GM12878 (cell line): ENCODE data around the gene LRRTM3. TPM values are rescaled to one million over a fixed set of nuclear protein-coding genes. Genes with fewer than 3 reads are reported as not detected.

Source experiments
- ATAC-seq: fragments of 200-7000 bp; cut with Tn5 transposase; 3 replicates; pipeline ENCODE4 v1.9.1; 2020; ENCODE audit warnings: mild to moderate bottlenecking, moderate library complexity
- BruUV-seq: library from RNA; stranded (reverse); fragments of 400-500 nt; replicated peaks from 2 replicates; lab custom pipeline; 2021; lab: Mats Ljungman, UMichigan
- CTCF ChIA-PET: fragments of 300-600 bp; sonication (Branson Sonifier 250); formaldehyde crosslinking; extraction: SDS; loops from one replicate; lab custom pipeline; 2021; ENCODE audit warnings: inconsistent platforms; lab: Yijun Ruan, JAX
- POLR2A ChIA-PET: fragments of 350-600 bp; formaldehyde crosslinking; extraction: SDS; loops from one replicate; lab custom pipeline; 2021; ENCODE audit warnings: inconsistent platforms; lab: Charles Lee
- RAD21 ChIA-PET: fragments of 300-600 bp; sonication (Branson Sonifier 250); formaldehyde crosslinking; loops from one replicate; lab custom pipeline; 2023; ENCODE audit warnings: antibody characterized with exemption; ENCODE audit not compliant: unreplicated experiment; lab: Charles Lee
- SMC1A ChIA-PET: fragments of 300-600 bp; sonication (Branson Sonifier 250); formaldehyde crosslinking; loops from one replicate; lab custom pipeline; 2023; ENCODE audit not compliant: unreplicated experiment, uncharacterized antibody; lab: Charles Lee
- DNase-seq: peaks from one replicate; pipeline ENCODE4 v3.0.0-alpha.2; 2011; ENCODE audit warnings: low read depth, low spot score
- FAIRE-seq: peaks from 3 replicates; lab custom pipeline; 2011; peaks lifted over from hg19 to GRCh38; lab: Jason Lieb, UNC
- H2AFZ ChIP-seq: 2 replicates; pipeline ENCODE4 v1.6.0; 2011; ENCODE audit warnings: low read depth, low read length, control low read depth; ENCODE audit not compliant: control insufficient read depth
- H3K27ac ChIP-seq: 2 replicates; pipeline ENCODE4 v1.5.1; 2011; ENCODE audit warnings: control low read depth; ENCODE audit not compliant: control insufficient read depth, insufficient read depth
- H3K27me3 ChIP-seq, 2 experiments: replicated peaks in 1 of 2; 2 replicates each; pipeline versions ENCODE4 v1.6.0 to v1.6.1; 2011; ENCODE audit warnings: low read length in 1 of 2; ENCODE audit not compliant: control insufficient read depth in 2 of 2, insufficient read depth in 2 of 2
- H3K36me3 ChIP-seq, 2 experiments: 2 replicates each; pipeline ENCODE4 v1.5.1; 2011; ENCODE audit warnings: low read length in 1 of 2; ENCODE audit not compliant: control insufficient read depth in 2 of 2, insufficient read depth in 2 of 2
- H3K4me1 ChIP-seq: 2 replicates; pipeline ENCODE4 v1.6.1; 2011; ENCODE audit warnings: mild to moderate bottlenecking, low read length, moderate library complexity, mixed read lengths; ENCODE audit not compliant: control insufficient read depth, insufficient read depth
- H3K4me2 ChIP-seq: 2 replicates; pipeline ENCODE4 v1.6.0; 2011; ENCODE audit warnings: control low read depth; ENCODE audit not compliant: control insufficient read depth, insufficient read depth
- H3K4me3 ChIP-seq: fragments of 200-600 bp; sonication (generic); 2 replicates; pipeline ENCODE4 v1.5.1; 2016
- H3K79me2 ChIP-seq: 2 replicates; pipeline ENCODE4 v1.6.0; 2011; ENCODE audit warnings: low read length; ENCODE audit not compliant: control insufficient read depth, insufficient read depth
- H3K9ac ChIP-seq: 2 replicates; pipeline ENCODE4 v1.8.0; 2011; ENCODE audit warnings: low read length, control low read depth, mixed read lengths; ENCODE audit not compliant: control insufficient read depth, insufficient read depth
- H3K9me3 ChIP-seq: replicated peaks from 3 replicates; pipeline ENCODE4 v1.5.1; 2011; ENCODE audit warnings: mild to moderate bottlenecking, low read length; ENCODE audit not compliant: control insufficient read depth, insufficient read depth
- H4K20me1 ChIP-seq: 2 replicates; pipeline ENCODE4 v1.6.0; 2011; ENCODE audit not compliant: control insufficient read depth, insufficient read depth
- BHLHE40 ChIP-seq, 2 experiments: fragments of 450-650 bp in 1 of 2; IDR thresholded peaks; 2 replicates each; pipeline ENCODE4 v1.6.1; 2011 to 2017; ENCODE audit warnings: low read depth in 2 of 2, borderline replicate concordance in 1 of 2, improper control_type of control experiment in 1 of 2, low read length in 1 of 2, mild to moderate bottlenecking in 1 of 2
- CBX5 ChIP-seq: sonication (generic); IDR thresholded peaks from 2 replicates; pipeline ENCODE4 v1.6.1; 2016; ENCODE audit warnings: low read depth, moderate library complexity, mild to moderate bottlenecking, inconsistent platforms
- EZH2 ChIP-seq: IDR thresholded peaks from 2 replicates; pipeline ENCODE4 v1.6.1; 2012; ENCODE audit warnings: low read depth, mild to moderate bottlenecking, control low read depth, inconsistent platforms, low read length, borderline replicate concordance; ENCODE audit not compliant: control insufficient read depth
- GATAD2B ChIP-seq: fragments of 450-650 bp; conservative IDR thresholded peaks from 2 replicates; pipeline ENCODE4 v1.6.1; 2017; ENCODE audit warnings: low read depth, mild to moderate bottlenecking, moderate library complexity
- MYB ChIP-seq: fragments of 150-350 bp; IDR thresholded peaks from 2 replicates; pipeline ENCODE4 v1.6.1; 2014; ENCODE audit warnings: mild to moderate bottlenecking, low read depth, low read length, borderline replicate concordance
- NFIC ChIP-seq: IDR thresholded peaks from 2 replicates; pipeline ENCODE4 v1.6.1; 2012; ENCODE audit warnings: low read depth, mild to moderate bottlenecking, inconsistent platforms, low read length, moderate library complexity
- RCOR1 ChIP-seq: conservative IDR thresholded peaks from 2 replicates; pipeline ENCODE4 v1.6.1; 2012; ENCODE audit warnings: low read depth, low read length, improper control_type of control experiment
- SP1 ChIP-seq: IDR thresholded peaks from one replicate; pipeline ENCODE4 v1.6.1; 2011; ENCODE audit warnings: low read depth, low read length
- SPI1 ChIP-seq: IDR thresholded peaks from 2 replicates; pipeline ENCODE4 v1.6.1; 2011; ENCODE audit warnings: low read depth, mild to moderate bottlenecking, low read length, moderate library complexity, borderline replicate concordance; ENCODE audit not compliant: insufficient read depth
- SREBF1 ChIP-seq: IDR thresholded peaks from 2 replicates; pipeline ENCODE4 v1.6.1; 2012; ENCODE audit warnings: mild to moderate bottlenecking, low read length
- STAT3 ChIP-seq: IDR thresholded peaks from 2 replicates; pipeline ENCODE4 v1.6.1; 2011; ENCODE audit warnings: low read depth, low read length, improper control_type of control experiment
- TARDBP ChIP-seq: IDR thresholded peaks from 2 replicates; pipeline ENCODE4 v1.6.1; 2016; ENCODE audit warnings: borderline replicate concordance
- YY1 ChIP-seq: IDR thresholded peaks from 2 replicates; pipeline ENCODE4 v1.6.1; 2011; ENCODE audit warnings: low read depth, mild to moderate bottlenecking, low read length
- ZNF217 ChIP-seq: fragments of 450-650 bp; IDR thresholded peaks from 2 replicates; pipeline ENCODE4 v1.6.1; 2017; ENCODE audit warnings: antibody characterized with exemption, mild to moderate bottlenecking
- ZZZ3 ChIP-seq: IDR thresholded peaks from 2 replicates; pipeline ENCODE4 v1.6.1; 2011; ENCODE audit warnings: low read depth; ENCODE audit not compliant: control insufficient read depth, insufficient read length
- WGBS: methylation state at CpG from one replicate; pipeline ENCODE4 v1.1.6; 2016; ENCODE audit warnings: low lambda C conversion rate; ENCODE audit not compliant: insufficient replicate concordance, insufficient coverage; ENCODE audit errors: missing lambda C conversion rate; 5-methylcytosine and 5-hydroxymethylcytosine counted together
- in situ Hi-C: fragments of 300-500 bp; cut with MboI; formaldehyde crosslinking; loops from 9 replicates; pipeline ENCODE4 v1.14.3; 2018; ENCODE audit warnings: mixed read lengths
- intact Hi-C: fragments of 100-400 bp; cut with micrococcal nuclease; formaldehyde crosslinking; loops from one replicate; pipeline ENCODE4 v1.14.2; 2022; ENCODE audit not compliant: unreplicated experiment
- polyA plus RNA-seq, 11 experiments: library from polyadenylated mRNA; depleted of rRNA in 4 of 11; unstranded in 6 of 11; stranded (reverse) in 5 of 11; fragments of >200 nt; fragmentation: Nextera tagmentation in 4 of 11; fragmentation: Illumina TruSeq in 1 of 11; extraction: Ambion mirVana in 4 of 11; extraction: Trizol in 1 of 11; gene quantifications; 1 replicate in 1 of 11; 2 replicates in 10 of 11; pipeline versions ENCODE4 v1.2.1 to v1.2.3, GENCODE V29; 2011 to 2016; ENCODE audit warnings: inconsistent platforms in 2 of 11, missing spikeins in 2 of 11, low read depth in 1 of 11
- total RNA-seq, 4 experiments: library from RNA; depleted of rRNA in 3 of 4; stranded (reverse); fragments of >200 nt in 3 of 4; fragmentation: Illumina TruSeq in 1 of 4; extraction: Trizol in 1 of 4; gene quantifications; 2 replicates each; pipeline versions ENCODE4 v1.2.1 to v1.2.3, GENCODE V29; 2013 to 2021
- TF ChIP-seq, protein P1 (sequence below): fragments of 450-650 bp; IDR thresholded peaks from 2 replicates; pipeline ENCODE4 v1.6.1; 2017; ENCODE audit warnings: antibody characterized with exemption, mild to moderate bottlenecking, moderate library complexity
- TF ChIP-seq, protein P2 (sequence below): IDR thresholded peaks from 2 replicates; pipeline ENCODE4 v1.6.1; 2011; ENCODE audit warnings: low read depth, mild to moderate bottlenecking, low read length, moderate library complexity, borderline replicate concordance; ENCODE audit errors: extremely low read depth
- TF ChIP-seq, protein P3 (sequence below): fragments of 450-650 bp; IDR thresholded peaks from 2 replicates; pipeline ENCODE4 v1.6.1; 2017; ENCODE audit warnings: mild to moderate bottlenecking

LRRTM3 gene
- total and polyA plus RNA-seq, 10 of the 15 experiments (the other 5 are each of a cell fraction or from before 2014, with no cell fraction given) = not detected

DNA sequence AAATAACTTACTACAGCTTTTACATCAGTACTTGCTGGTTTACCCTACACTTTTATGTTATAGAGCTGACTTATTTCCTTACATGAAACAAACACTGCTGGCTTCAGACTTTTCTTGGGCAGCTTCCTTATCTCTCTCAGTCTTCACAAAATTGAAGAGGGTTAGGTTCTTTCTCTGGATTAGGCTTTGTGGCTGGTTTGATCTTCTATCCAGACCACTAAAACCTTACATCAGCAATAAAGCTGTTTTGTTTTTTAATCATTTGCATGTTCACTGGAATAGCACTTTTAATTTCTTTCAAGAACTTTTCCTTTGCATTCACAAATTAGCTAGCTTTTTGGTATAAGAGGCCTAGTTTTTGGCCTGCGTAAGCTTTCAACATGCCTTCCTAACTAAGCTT is 218.7 kb downstream of the LRRTM3 start:
- ChIA-PET CTCF (interaction anchor here (1.2 kb wide), 1 partner anchor 8 kb away, joined by 4 read pairs; no protein-coding TSS in a partner anchor), SMC1A (interaction anchor here (0.6 to 2.4 kb wide), 7 partner anchors 8 to 71 kb away, joined by 3 to 10 read pairs (median 3); no protein-coding TSS in a partner anchor), RAD21 (no interaction called here), POLR2A (no interaction called here)
- Histone ChIP-seq H2AFZ (no peak overlapping the region), H4K20me1 (no peaks in the 10 kb centered on the region), H3K79me2 (no peaks in the 10 kb centered on the region), H3K9ac (no peak overlapping the region), H3K4me1 (no peaks in the 10 kb centered on the region), H3K9me3 (no peaks in the 10 kb centered on the region), H3K27ac (no peak overlapping the region), H3K36me3 (no peaks in the 10 kb centered on the region), H3K4me3 (no peak overlapping the region), H3K27me3 (no peaks in the 10 kb centered on the region), H3K4me2 (no peak overlapping the region)
- ATAC-seq (no peak), FAIRE-seq (no peak), DNase-seq (no peak)
- 100% methylated on average over 1 of the region's 1 CpG for whole genome bisulfite sequencing
- no TSS peak for BruUV-seq
- in situ Hi-C loops = no loop called here
- intact Hi-C loops = no loop called here
- TF ChIP-seq BHLHE40 (IDR thresholded peaks at IDR 0.05; ENCODE audit: borderline replicate concordance in 1 of 2, low read depth in 2 of 2, low read length in 1 of 2) = no peak
- TF ChIP-seq MYB = no peak
- TF ChIP-seq YY1 = no peak
- TF ChIP-seq, protein P1, sequence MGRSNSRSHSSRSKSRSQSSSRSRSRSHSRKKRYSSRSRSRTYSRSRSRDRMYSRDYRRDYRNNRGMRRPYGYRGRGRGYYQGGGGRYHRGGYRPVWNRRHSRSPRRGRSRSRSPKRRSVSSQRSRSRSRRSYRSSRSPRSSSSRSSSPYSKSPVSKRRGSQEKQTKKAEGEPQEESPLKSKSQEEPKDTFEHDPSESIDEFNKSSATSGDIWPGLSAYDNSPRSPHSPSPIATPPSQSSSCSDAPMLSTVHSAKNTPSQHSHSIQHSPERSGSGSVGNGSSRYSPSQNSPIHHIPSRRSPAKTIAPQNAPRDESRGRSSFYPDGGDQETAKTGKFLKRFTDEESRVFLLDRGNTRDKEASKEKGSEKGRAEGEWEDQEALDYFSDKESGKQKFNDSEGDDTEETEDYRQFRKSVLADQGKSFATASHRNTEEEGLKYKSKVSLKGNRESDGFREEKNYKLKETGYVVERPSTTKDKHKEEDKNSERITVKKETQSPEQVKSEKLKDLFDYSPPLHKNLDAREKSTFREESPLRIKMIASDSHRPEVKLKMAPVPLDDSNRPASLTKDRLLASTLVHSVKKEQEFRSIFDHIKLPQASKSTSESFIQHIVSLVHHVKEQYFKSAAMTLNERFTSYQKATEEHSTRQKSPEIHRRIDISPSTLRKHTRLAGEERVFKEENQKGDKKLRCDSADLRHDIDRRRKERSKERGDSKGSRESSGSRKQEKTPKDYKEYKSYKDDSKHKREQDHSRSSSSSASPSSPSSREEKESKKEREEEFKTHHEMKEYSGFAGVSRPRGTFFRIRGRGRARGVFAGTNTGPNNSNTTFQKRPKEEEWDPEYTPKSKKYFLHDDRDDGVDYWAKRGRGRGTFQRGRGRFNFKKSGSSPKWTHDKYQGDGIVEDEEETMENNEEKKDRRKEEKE = no peak
- TF ChIP-seq SREBF1 = no peak
- no peak for TF ChIP-seq STAT3
- no peak for TF ChIP-seq CBX5
- no peak for TF ChIP-seq SPI1
- no peak for TF ChIP-seq TARDBP
- no peak for TF ChIP-seq ZNF217
- no peak for TF ChIP-seq NFIC
- TF ChIP-seq, protein P2, sequence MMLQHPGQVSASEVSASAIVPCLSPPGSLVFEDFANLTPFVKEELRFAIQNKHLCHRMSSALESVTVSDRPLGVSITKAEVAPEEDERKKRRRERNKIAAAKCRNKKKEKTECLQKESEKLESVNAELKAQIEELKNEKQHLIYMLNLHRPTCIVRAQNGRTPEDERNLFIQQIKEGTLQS = no peak
- no peak for TF ChIP-seq ZZZ3
- TF ChIP-seq, protein P3, sequence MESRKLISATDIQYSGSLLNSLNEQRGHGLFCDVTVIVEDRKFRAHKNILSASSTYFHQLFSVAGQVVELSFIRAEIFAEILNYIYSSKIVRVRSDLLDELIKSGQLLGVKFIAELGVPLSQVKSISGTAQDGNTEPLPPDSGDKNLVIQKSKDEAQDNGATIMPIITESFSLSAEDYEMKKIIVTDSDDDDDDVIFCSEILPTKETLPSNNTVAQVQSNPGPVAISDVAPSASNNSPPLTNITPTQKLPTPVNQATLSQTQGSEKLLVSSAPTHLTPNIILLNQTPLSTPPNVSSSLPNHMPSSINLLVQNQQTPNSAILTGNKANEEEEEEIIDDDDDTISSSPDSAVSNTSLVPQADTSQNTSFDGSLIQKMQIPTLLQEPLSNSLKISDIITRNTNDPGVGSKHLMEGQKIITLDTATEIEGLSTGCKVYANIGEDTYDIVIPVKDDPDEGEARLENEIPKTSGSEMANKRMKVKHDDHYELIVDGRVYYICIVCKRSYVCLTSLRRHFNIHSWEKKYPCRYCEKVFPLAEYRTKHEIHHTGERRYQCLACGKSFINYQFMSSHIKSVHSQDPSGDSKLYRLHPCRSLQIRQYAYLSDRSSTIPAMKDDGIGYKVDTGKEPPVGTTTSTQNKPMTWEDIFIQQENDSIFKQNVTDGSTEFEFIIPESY = no peak
- TF ChIP-seq SP1 = no peak
- no peak for TF ChIP-seq RCOR1
- TF ChIP-seq EZH2 = no peak
- TF ChIP-seq GATAD2B = no peak
